GM04504 (cell line): Measurements from ENCODE around the gene PRKACB.

Experiments used
- DNase-seq: peaks from one replicate; pipeline ENCODE4 v3.0.0-alpha.2; 2012; ENCODE audit warnings: low read depth

PRKACB gene

DNA sequence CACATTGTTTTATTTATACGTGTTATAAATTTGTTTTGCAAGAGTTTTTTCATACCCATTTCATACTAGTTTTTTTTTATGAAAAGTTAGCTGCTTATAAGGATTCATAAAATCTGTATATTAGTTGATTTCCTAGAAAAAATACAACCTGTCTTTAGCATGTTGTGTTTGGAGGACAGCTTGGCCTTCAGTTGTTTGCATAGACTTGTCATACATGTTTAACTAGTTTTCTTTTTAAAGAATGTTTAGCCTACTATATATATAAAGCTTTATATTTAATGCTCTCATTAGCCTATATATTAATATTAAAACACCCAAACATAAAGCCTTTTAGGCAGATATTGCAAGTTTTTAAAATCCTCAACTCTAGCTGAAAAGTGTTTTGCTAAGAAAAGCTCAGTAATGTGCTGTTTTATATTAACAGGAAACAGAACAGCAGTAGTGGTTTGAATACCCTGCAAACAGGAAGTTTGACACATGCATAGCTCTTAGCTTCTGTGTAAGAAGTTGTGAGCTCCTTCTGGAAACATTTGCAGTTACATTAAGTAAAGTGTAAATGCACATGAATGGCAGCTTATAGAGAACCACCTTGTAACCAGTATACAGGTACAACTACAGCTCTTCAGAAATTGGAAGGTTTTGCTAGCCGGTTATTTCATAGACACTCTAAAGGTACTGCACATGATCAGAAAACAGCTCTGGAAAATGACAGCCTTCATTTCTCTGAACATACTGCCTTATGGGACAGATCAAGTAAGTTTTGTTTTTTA, at the start of gene PRKACB:
Gene PRKACB (plus strand): TSS at position 476 of the 770 bp plus-strand sequence. CDS start 91 bp downstream, at position 567.
- no peak for DNase-seq

DNA sequence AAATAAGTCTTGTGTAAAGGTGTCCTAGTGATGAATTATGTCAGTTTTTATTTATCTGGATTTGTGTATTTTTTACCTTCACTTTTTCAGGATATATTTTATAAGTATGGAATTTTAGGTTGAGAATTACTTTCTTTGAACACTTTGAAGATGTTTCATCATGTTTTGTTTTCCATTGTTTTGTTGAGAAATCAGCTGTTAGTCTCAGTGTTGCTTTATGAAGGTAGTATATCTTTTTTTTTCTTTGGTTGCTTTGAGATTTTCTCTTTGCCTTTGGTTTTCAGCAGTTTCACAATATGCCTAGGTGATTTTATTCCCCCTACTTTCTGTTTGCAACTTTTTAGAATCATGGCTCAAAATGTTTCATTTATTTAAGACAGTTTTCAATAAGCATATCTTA, 48.8 kb upstream of the PRKACB start:
- DNase-seq, result no peak

DNA sequence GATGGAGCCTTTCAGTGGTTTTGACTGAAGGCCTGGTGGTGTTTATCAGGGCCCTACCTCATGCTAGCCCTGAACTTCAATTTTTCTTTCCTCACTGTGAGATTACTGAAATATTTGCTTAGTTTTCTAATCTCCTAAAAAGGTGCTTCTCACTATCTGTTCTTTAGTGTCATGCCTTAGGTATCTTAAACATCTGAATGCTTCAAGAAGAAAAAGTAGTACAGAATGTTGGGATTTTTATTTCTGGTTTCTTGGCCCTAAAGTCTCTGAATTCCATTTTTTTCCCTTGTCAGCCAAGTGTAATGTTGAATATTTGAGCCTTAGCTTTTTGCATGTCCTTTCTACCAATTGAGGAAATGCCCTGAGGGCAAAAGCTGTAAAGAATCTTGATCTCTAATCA, 47.9 kb upstream of the PRKACB start:
- DNase-seq, result no peak

DNA sequence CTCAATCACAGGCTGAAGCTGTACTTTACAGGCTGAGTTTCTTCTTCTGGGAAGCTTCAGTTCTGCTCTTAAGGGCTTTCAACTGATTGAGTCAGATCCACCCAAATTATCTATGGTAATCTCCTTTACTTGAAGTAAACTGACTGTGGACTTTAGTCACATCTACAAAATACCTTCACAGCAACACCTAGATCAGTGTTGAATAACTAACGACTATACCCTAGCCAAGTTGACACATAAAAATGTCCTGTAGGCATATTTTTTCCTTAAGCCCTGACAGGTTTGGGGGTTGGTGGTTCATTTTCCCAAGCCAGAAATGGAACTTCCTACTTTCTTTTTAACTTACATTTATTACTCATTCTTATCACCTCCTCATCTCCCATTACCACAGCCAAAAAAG, 42.9 kb upstream of the PRKACB start:
- DNase-seq, result no peak

DNA sequence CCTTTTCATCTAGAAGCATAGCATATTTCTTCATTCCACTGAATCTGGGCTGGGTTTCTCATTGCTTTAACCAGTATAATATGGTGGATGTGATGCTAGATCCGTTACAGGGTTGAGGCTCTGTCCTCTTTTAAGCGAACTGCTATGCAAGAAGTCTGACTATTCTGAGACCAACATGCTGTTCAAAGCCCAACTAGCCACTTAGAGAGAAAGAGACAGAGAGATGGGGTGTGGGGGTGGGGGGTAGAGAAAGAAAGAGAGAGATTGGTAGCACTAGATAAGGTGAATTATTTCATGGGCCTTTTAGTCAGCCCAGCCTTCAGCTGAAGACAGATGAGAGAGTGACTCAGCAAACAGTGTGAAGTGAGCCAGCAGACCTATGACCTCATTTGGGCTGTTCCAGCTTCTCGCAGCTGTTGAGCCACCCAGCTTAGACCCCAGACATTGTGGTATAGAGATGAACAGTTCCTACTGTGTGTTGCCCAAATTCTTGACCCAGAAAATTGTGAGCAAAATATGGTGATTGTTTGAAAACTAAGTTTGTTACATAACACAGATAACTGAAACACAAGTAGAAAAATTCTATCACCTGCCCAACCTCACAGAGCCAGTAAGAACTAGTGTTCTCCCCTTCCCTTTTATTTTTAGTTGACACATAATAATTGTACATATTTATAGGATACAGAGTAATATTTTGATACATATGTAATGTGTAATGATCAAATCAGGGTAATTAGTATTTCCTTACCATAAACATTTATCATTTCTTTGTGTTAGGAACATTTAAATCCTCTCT, 40.7 kb upstream of the PRKACB start:
- peak; percentile 67 for DNase-seq

DNA sequence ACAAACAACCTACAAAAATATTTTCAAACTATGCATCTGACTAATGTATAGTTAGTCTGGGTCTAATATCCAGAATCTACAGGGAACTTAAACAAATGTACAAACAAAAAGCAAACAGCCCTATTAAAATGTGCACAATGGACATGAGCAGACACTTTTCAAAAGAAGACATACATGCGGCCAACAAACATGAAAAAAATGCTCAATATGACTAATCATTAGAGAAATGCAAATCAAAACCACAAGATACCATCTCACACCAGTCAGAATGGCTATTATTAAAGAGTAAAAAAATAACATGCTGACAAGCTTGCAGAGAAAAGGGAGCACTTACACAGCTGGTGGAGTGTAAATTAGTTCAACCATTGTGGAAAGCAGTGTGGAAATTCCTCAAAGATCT, 36.5 kb upstream of the PRKACB start:
- peak; percentile 30 for DNase-seq

DNA sequence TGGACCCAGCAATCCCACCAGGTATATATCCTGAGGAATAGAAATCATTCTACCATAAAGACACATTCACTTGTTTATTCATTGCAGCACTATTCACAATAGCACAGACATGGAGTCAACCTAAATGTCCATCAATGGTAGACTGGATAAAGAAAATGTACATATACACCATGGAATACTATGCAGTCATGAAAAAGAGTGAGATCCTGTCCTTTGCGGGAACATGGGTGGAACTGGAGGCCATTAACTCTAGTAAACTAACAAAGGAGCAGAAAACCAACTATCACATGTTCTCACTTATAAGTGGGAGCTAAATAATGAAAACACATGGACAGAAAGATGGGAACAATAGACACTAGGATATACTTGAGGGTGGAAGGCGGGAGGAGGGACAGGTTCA, 36.1 kb upstream of the PRKACB start:
- DNase-seq, result no peak

DNA sequence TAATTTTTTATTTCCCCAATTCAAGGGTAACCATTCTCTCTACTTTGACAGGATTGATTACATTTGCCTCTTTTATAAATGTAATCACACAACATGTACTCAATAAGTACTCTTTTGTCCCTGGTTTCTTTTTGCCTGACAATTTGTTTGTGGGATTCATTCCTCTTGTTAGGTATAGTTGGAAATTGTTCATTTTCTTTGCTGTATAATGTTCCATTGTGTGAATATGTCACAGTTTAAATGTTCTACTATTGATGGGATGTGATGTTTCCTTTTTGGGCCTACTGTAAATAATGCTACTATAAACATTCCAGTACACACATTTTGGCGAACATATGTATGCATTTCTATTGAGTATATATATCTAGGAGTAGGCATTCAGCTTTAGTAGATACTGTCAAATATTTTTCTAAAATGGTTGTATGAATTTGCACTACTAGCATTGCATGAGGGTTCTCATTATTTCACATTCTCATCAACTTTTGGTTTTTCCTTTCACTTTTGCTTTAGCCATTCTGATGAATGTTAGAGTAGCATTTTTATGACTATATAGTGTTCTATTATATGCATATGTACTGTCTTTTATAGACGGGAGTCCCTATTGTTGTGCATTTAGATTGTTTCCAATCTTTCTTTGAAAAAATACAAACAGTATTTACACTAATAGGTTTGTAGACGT, 35.0 kb upstream of the PRKACB start:
- DNase-seq, result no peak

DNA sequence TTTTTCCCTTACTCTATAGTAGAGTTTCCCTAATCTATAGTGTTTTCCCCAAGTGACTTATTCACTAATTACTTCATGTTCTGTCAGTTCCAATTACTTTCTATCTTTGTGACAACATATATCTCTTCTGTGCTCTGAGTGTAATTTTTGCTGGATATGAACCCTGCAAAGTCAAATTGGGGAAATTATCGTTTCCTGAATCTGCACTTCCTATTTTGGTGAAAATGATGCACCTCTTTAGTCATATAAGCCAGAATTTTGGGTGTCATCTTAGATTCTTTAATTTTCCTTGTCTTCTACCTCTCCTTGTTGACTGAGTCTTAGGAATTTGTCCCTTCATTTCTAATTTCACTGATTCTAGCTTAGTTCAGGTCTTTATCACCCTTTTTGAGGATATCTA, 33.4 kb upstream of the PRKACB start:
- DNase-seq, result no peak

DNA sequence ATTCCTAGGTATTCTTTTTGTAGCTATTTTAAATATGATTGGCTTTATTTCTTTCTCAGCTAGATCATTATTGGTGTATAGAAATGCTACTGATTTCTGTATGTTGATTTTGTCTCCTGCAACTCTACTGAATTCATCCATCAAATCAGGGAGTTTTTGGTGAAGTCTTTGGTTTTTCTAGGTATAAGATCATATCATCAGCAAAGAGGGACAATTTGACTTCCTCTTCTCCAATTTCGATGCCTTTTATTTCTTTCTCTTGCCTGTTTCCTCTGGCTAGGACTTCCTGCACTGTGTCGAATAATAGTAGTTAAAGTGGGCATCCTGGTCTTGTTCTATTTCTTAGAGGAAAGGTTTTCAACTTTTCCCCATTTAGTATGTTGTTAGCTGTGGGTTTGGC, 27.5 kb upstream of the PRKACB start:
- DNase-seq, result no peak

DNA sequence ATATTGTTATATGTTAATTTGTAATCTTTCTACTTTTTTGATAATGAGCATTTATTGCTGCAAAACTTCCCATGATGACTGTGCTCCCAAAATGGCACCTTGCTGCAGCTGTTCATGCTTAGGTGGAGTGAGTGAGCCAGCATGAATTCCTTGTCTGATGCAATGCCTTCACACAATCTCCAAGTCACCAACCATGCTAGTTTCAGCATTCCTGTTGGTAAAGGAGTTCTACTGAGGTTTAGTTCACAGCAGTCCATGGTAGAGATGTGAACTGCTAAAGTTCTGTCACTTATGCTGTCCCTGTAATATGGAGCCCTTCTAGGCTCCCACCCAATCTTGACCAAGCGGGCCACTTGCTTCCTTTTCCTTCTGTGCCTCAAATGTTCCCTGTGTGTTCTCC, 26.2 kb upstream of the PRKACB start:
- DNase-seq, result no peak

DNA sequence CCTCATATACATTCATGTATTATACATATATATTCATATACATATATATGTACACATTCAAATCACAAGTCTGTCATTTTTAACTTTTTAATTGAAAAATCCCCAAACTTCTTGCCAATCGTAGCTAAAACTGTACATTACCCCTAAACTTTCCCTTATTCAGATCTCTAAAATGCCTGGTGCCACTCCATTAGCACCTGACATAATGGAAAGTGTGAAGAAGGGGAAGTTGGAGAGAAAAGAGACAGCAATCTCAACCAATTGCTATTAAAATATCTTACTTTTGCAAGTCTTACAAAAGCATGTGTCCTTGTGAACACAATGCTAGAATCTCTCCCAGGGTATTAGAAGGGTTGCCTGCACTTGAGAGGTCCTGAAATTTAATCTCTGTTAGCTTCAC, 22.7 kb upstream of the PRKACB start:
- DNase-seq, result no peak

DNA sequence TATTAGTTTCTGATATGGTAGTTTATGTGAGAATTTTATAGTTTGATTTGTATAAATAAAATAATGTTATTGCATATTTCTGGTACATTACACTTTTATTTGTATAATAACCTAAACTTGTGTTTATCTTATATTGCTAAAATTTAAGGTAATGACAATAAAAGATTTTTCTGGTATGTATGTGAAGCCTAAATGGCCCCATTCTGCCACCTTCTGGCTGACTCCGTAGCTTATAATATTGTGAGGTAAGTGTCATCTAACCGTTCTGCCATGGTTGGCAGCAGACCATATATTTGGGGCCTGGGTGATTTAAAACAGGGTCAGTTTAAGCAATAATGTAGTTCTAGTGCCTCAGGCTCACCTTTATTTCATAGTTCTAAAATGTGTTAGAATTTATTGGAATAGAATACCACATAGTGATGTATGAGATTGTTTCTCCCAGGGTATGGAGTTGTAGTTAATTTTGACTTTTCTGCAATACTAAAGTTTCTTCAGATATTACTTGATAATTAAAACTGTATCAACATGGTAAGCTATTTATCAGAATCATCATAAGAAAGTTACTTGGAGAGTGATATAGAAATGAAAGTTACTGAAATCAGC, 21.2 kb upstream of the PRKACB start:
- no peak for DNase-seq

DNA sequence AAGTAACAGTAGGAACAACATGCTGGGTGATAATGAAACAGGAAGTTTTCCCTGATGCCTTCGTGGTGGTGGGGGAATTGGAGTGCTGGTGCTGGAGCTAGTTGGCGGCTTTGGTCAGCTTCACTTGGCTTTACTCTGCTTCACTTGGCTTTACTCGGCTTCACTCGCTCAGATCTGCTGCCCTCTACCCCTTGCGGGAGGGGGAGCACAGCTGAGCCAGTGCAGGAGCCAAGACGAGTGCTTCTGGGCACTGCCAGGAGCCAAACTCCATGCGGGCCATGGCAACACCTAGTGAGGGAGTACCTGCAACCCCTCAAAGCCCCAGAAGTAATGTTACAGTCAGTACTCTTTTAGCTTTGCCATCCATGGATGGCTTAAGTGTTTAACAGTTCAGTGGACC, 10.6 kb upstream of the PRKACB start:
- DNase-seq, result no peak

DNA sequence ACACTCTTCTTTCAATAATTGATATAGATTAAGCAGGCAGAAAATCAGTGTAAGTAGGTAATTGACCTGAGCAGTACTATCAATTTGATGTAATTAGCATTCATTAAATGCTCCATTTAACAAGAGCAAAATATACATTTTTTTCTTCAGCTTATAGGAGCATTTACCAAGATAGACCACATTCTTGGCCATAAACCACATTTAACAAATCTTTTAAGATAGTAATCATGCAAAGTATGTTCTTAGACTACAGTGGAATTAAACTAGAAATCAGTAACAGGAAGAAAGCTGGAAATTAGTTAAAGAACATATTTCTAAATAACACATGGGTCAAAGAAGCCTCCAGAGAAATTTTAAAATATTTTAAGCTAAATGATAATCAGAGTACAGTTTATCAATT, 8.7 kb upstream of the PRKACB start:
- DNase-seq, result no peak

DNA sequence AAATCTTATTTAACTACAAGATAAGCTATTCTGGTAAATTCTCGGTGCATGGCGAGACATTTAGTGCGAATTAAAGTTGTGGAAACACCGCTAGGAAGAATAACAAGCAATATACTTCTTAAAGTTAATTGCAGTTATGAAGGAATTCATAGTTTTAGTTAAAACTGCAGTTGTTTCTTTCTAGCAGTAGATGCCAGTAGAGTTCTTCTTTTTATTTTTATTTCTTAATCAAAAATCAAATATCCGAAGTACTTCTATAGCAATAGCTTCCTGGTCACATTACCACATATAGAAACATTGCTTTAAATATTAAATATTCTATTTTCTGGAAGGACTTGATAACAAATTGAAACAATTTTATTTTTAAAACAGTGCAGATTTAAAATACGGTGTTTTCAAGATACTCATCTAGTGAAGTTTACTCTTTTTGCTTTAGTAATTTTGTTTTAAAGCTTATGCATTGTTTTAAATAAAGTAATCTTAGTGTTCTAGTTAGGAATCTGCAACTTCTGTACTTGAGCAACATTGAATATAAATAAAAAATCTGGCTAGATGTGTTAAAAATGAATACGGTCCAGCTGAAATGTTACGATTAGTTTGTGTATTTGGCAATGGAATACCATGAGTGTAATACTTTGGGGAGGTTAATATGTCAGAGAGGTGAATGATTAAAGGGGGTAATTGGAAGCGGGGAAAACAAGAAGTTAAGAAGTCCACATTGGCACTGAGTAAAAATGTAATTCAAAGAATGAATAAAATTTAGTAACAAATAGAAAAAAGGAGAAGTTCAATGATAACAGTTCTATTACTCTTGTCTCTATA, 2.7 kb upstream of the PRKACB start:
- no peak for DNase-seq

DNA sequence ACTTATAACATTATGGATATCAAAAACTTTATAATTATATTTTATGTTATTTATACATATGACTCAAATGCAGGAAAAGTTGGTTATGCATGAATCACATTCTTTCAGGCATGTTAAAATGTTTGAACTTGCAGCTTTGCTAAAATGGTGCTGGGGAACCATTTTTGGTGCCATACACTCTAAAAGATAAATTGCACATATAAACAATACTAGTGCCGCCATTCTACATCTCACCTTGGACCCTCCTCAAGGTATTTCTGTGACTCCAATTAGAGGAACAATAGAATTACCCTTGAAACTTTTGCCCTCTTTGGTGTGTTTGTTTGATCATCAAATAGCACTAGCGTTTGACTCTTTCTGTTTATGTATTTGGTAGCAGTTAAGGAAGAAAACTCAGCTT, 997 bp downstream of the PRKACB start:
- no peak for DNase-seq

DNA sequence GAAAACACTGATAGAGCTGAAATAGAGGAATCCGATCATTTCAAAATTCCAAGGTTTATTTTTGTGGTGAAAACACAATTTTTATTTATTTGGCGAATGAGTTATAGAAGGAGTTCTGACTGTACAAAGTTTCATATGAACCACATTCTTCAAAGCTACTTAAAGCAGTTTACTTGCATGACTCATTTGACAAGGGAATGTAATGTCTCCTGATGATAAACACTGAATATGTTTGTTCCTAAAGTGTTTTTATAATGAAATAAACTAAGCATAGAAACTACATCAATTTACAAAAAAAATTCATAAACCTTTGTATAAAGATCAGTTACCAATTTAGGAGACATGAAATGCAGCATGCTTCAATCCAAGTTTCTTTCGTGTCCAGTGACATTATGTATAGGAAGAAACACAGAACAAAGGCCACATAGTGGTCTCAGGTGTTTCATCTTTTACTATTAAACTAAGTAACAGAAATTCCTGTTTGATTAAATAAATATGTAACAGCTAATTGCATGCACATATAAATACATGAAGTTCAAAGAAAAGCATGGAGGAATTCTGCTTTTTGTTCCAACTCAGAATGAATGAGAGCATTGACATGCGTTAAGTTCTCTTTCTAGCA, 2.5 kb downstream of the PRKACB start:
- DNase-seq, result no peak

DNA sequence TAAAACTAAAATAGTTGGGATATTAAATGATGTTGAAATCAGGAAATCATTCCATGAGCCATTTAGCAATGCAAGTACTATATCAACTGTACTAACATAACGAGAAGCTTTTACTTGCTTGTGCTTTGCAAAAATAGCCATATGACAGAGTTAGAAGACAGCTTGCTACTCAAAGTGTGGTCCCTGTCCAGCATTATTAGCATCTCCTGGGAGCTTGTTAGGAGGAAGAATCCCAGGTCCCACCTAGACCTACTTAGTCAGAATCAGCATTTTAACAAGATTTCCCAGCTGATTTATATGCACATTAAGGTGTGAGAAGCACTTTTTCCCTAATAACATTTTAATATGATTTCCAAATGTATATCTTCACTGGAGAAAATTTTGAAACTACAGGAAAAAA, 4.7 kb downstream of the PRKACB start:
- DNase-seq, result no peak

DNA sequence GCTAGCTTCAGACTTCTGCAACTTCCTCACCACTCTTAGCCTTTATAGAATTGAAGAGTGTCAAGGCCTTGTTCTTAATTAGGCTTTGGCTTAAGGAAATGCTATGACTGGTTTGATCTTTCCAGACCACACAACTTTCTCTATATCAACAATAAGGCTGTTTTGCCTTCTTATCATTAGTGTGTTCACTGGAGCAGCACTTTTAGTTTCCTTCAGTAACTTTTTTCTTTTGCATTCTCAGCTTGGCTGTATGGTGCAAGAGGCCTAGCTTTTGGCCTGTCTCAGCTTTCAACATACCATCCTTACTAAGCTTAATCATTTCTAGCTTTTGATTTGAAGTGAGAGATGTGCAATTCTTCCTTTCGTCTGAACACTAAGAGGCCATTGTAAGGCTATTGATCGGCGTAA, 8.6 kb downstream of the PRKACB start:
- no peak for DNase-seq

DNA sequence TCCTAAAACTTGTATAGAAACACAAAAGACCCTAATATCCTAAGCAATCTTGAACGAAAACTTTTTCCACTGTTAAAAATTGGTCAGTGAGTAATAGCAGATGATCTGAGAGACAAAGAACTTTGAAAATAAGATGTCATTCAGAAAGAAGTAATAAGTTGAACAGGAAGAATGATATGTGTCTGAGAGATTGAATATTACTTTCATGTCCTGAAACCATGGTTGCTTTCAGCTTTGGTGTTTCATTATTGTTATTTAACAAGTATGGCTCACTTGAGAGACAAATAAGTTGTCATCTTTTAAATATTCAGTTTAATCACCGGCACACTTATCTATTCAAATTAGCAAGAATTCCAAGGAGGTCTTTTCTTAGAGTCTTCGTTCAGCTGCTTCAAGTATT, 11.4 kb downstream of the PRKACB start:
- DNase-seq, result no peak
